ENCODE data around the gene HNRNPLL.

GRCh38 chr2:38650717-38651116 is 48.0 kb upstream of the HNRNPLL start:
- TF ChIP-seq CTCF (IDR thresholded peaks at IDR 0.05) = no peak
- TF ChIP-seq ZFX (IDR thresholded peaks at IDR 0.05; ENCODE audit: borderline replicate concordance) = no peak
